ENCODE results near the gene TMPRSS4.

The TMPRSS4 gene

DNA sequence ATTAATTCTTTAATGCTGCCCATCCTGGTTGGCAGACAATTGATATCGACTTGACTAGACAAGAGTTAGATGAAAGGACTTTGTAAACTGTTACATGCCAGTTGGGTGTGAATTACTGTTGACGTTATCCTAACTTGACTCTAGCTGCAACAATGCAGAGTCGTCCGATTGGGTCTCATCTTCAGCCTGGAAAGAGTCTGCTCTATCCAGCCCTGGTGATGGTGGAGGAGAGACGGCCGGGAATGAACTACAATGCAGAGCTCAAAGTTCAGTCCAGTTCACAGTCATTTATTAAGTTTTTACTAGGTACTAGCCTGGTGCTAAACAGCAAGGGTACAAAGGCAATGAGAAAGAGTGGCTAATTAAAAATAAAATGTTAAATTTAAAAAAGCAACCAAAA is 14.8 kb downstream of the TMPRSS4 start:
- TF ChIP-seq, protein P1, sequence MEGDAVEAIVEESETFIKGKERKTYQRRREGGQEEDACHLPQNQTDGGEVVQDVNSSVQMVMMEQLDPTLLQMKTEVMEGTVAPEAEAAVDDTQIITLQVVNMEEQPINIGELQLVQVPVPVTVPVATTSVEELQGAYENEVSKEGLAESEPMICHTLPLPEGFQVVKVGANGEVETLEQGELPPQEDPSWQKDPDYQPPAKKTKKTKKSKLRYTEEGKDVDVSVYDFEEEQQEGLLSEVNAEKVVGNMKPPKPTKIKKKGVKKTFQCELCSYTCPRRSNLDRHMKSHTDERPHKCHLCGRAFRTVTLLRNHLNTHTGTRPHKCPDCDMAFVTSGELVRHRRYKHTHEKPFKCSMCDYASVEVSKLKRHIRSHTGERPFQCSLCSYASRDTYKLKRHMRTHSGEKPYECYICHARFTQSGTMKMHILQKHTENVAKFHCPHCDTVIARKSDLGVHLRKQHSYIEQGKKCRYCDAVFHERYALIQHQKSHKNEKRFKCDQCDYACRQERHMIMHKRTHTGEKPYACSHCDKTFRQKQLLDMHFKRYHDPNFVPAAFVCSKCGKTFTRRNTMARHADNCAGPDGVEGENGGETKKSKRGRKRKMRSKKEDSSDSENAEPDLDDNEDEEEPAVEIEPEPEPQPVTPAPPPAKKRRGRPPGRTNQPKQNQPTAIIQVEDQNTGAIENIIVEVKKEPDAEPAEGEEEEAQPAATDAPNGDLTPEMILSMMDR (IDR thresholded peaks at IDR 0.05) = no peak
- Histone ChIP-seq H2AFZ (no peak overlapping the region), H3K79me2 (no peaks in the 10 kb centered on the region), H3K27me3 (ENCODE audit: control insufficient read depth, insufficient read depth, low read length) (no peaks in the 10 kb centered on the region), H3K9me3 (ENCODE audit: control insufficient read depth, low read length) (no peaks in the 10 kb centered on the region), H3K36me3 (ENCODE audit: control insufficient read depth, insufficient read depth, low read length) (no peaks in the 10 kb centered on the region), H3K4me1 (no peaks in the 10 kb centered on the region), H3K9ac (no peak overlapping the region), H3K4me2 (ENCODE audit: low read length) (no peak overlapping the region), H3K4me3 (ENCODE audit: low read depth, low read length) (no peak overlapping the region), H3K27ac (no peak overlapping the region)

DNA sequence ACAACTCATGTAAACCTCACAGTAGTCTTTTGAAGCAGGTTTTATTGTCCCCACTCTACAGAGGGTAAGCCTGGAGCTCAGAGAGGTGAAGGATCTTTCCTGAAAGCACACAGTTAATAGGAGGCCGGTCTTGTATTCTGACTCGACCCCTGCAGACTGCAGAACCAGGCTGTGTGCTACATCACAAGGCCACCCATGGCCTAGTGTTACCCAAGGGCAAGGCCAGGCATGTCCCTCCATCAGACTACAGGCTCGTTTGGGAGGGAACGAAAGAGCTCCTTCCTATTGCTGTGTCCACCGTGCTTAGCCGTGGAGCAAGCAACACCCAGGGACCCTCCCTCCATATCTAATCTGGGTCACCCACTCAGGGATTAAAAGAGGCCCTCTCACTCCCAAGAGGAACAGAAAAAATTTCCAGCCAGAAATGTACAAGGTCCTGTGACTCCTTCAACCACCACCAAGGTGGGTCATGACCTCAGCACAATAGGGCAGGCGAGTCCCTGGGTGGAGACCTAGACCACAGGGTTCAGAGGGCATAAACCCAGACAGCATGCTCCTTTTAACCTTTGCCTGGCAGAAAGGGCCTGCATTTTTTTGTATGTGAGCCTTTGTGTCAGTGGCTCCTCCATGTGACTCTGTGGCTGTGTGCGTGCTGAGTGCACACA is 16.2 kb downstream of the TMPRSS4 start:
- H3K27ac ChIP-seq = no peak overlapping the region
- TF ChIP-seq, protein P1 (IDR thresholded peaks at IDR 0.05) = no peak
- no peaks in the 10 kb centered on the region for H3K9me3 ChIP-seq (ENCODE audit: control insufficient read depth, low read length)
- no peak overlapping the region for H3K9ac ChIP-seq
- H3K4me2 ChIP-seq (ENCODE audit: low read length) = no peak overlapping the region
- H3K4me1 ChIP-seq = no peaks in the 10 kb centered on the region
- H3K27me3 ChIP-seq (ENCODE audit: control insufficient read depth, insufficient read depth, low read length) = no peaks in the 10 kb centered on the region
- H3K36me3 ChIP-seq (ENCODE audit: control insufficient read depth, insufficient read depth, low read length) = no peaks in the 10 kb centered on the region
- no peak overlapping the region for H3K4me3 ChIP-seq (ENCODE audit: low read depth, low read length)
- no peaks in the 10 kb centered on the region for H3K79me2 ChIP-seq
- H2AFZ ChIP-seq = no peak overlapping the region

DNA sequence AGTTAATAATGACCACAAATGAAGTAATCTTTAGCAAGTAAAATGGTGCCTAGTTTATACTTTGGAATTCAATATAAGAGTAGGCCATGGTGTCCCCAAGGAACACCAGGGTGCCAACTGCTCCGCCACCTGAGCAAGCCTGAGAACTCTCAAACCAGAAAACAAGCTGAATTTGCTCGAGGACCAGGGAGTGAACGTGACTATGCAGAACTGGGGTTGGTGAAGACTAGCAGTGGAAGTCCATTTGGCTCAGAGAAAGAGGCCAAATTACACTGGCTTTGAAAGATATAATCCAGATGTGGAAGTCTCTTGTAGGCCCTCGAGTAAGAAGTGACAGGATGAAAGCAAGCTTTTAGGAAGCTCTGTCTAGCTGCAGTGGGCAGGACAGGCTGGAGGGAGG is 18.6 kb downstream of the TMPRSS4 start:
- no peak overlapping the region for H3K9ac ChIP-seq
- H3K79me2 ChIP-seq = no peaks in the 10 kb centered on the region
- H3K4me2 ChIP-seq (ENCODE audit: low read length) = no peak overlapping the region
- H2AFZ ChIP-seq = no peak overlapping the region
- no peaks in the 10 kb centered on the region for H3K36me3 ChIP-seq (ENCODE audit: control insufficient read depth, insufficient read depth, low read length)
- H3K27ac ChIP-seq = no peak overlapping the region
- H3K4me1 ChIP-seq = no peaks in the 10 kb centered on the region
- H3K4me3 ChIP-seq (ENCODE audit: low read depth, low read length) = no peak overlapping the region
- H3K27me3 ChIP-seq (ENCODE audit: control insufficient read depth, insufficient read depth, low read length) = no peaks in the 10 kb centered on the region
- H3K9me3 ChIP-seq (ENCODE audit: control insufficient read depth, low read length) = no peaks in the 10 kb centered on the region
- TF ChIP-seq, protein P1 (IDR thresholded peaks at IDR 0.05) = no peak

DNA sequence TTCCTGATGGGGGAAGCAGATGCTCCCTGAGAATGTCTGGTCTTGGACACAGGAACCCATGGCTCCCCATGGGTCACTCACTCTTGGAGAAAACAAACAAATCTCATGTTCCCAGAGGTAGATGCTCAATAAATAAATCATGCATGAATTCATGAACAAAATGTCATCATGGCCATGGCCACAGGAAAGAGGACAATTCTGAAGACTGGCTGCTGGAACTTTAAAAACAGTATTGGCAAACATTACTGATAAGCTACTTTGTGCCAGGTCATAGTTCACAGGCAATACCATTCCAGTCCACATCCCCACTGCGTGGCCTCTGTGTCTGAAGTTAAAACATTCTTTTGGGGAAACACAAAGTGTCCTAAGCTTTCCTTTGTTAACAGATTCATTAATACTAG is 19.1 kb downstream of the TMPRSS4 start:
- H3K36me3 ChIP-seq (ENCODE audit: control insufficient read depth, insufficient read depth, low read length) = no peaks in the 10 kb centered on the region

More for the DNA sequence above, 19.1 kb downstream of the TMPRSS4 start:
- TF ChIP-seq, protein P1 (IDR thresholded peaks at IDR 0.05) = no peak
- Histone ChIP-seq H3K4me1 (no peaks in the 10 kb centered on the region), H3K79me2 (no peaks in the 10 kb centered on the region), H3K9ac (no peak overlapping the region), H3K4me2 (ENCODE audit: low read length) (no peak overlapping the region), H3K4me3 (ENCODE audit: low read depth, low read length) (no peak overlapping the region), H3K27ac (no peak overlapping the region), H3K9me3 (ENCODE audit: control insufficient read depth, low read length) (no peaks in the 10 kb centered on the region), H2AFZ (no peak overlapping the region), H3K27me3 (ENCODE audit: control insufficient read depth, insufficient read depth, low read length) (no peaks in the 10 kb centered on the region)

Data from parathyroid adenoma (tissue), 2 donors.